RWPE1 (cell line): ENCODE results near the gene NDUFB7.

Experiments used
- CTCF ChIA-PET: fragments of 350-600 bp; sonication (Branson Sonifier 250); formaldehyde crosslinking; extraction: SDS; loops from one replicate; lab custom pipeline; 2021; lab: Yijun Ruan, JAX
- POLR2A ChIA-PET: fragments of 400-600 bp; formaldehyde crosslinking; extraction: SDS; loops from one replicate; lab custom pipeline; 2020; ENCODE audit warnings: antibody characterized with exemption; ENCODE audit not compliant: low non-redundant PET; lab: Yijun Ruan, JAX
- DNase-seq: peaks from one replicate; pipeline ENCODE4 v3.0.0; 2012; ENCODE audit warnings: low spot score
- H3K27ac ChIP-seq: fragments of 450-650 bp; 2 replicates; pipeline ENCODE4 v1.5.1; 2017
- TF ChIP-seq, protein P1 (sequence below): fragments of 450-650 bp; conservative IDR thresholded peaks from 2 replicates; pipeline ENCODE4 v1.5.1; 2017; ENCODE audit warnings: low read depth, mild to moderate bottlenecking

The NDUFB7 gene

GRCh38 chr19:14516746-14517438, 55.0 kb downstream of the NDUFB7 start:
- H3K27ac ChIP-seq, result peak overlapping the region; percentile 100
- POLR2A ChIA-PET, result interaction anchor here (0.6 to 2.3 kb wide), 10 partner anchors 9 to 56 kb away, joined by 3 to 13 read pairs (median 4); no protein-coding TSS in a partner anchor
- TF ChIP-seq, protein P1, sequence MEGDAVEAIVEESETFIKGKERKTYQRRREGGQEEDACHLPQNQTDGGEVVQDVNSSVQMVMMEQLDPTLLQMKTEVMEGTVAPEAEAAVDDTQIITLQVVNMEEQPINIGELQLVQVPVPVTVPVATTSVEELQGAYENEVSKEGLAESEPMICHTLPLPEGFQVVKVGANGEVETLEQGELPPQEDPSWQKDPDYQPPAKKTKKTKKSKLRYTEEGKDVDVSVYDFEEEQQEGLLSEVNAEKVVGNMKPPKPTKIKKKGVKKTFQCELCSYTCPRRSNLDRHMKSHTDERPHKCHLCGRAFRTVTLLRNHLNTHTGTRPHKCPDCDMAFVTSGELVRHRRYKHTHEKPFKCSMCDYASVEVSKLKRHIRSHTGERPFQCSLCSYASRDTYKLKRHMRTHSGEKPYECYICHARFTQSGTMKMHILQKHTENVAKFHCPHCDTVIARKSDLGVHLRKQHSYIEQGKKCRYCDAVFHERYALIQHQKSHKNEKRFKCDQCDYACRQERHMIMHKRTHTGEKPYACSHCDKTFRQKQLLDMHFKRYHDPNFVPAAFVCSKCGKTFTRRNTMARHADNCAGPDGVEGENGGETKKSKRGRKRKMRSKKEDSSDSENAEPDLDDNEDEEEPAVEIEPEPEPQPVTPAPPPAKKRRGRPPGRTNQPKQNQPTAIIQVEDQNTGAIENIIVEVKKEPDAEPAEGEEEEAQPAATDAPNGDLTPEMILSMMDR, result no peak
- CTCF ChIA-PET, result interaction anchor here (0.5 to 1.9 kb wide), 5 partner anchors 9 to 40 kb away, joined by 3 to 7 read pairs (median 4); no protein-coding TSS in a partner anchor
- DNase-seq, result no peak
